Spinal cord (tissue), 10 donors: Measurements from ENCODE around the gene NUP160. TPM values are rescaled to one million over a fixed set of nuclear protein-coding genes. Genes with fewer than 3 reads are reported as not detected.
A peak's percentile ranks its signal among the peaks of the same experiment; 100 is the strongest.
"Not testable (repeated sequence)": the region's sequence is repeated elsewhere in the genome, so short reads cannot be mapped to it uniquely, and the experiment has no call there.

Source experiments
- DNase-seq, 6 donors: peaks; one replicate each; pipeline versions ENCODE4 v3.0.0 to v3.0.0-alpha.2; 2013 to 2015; ENCODE audit warnings: low spot score in 6 of 6, low read depth in 4 of 6
- H3K27ac ChIP-seq: one replicate; pipeline ENCODE4 v1.5.1; 2013; ENCODE audit warnings: low read depth, low read length, control low read depth
- H3K27me3 ChIP-seq: one replicate; pipeline ENCODE4 v1.6.1; 2013; ENCODE audit warnings: low read length; ENCODE audit not compliant: control insufficient read depth, insufficient read depth
- H3K36me3 ChIP-seq: one replicate; pipeline ENCODE4 v1.6.1; 2013; ENCODE audit warnings: low read length; ENCODE audit not compliant: control insufficient read depth, insufficient read depth
- H3K4me1 ChIP-seq: one replicate; pipeline ENCODE4 v1.6.1; 2013; ENCODE audit warnings: low read length; ENCODE audit not compliant: control insufficient read depth, insufficient read depth
- H3K4me3 ChIP-seq: one replicate; pipeline ENCODE4 v1.5.1; 2013; ENCODE audit warnings: low read depth, low read length, control low read depth
- H3K9me3 ChIP-seq: one replicate; pipeline ENCODE4 v1.6.1; 2013; ENCODE audit warnings: low read length; ENCODE audit not compliant: control insufficient read depth, insufficient read depth
- WGBS: methylation state at CpG from one replicate; pipeline ENCODE4 v1.1.5; 2013; ENCODE audit warnings: missing lambda C conversion rate; ENCODE audit not compliant: insufficient coverage; 5-methylcytosine and 5-hydroxymethylcytosine counted together
- polyA plus RNA-seq, 2 donors: library from polyadenylated mRNA; unstranded; fragments of 120-200 nt; gene quantifications; one replicate each; pipeline ENCODE4 v1.2.1, GENCODE V29; 2013; ENCODE audit not compliant: insufficient read length in 2 of 2
- total RNA-seq, 2 donors: library from RNA; depleted of rRNA in 1 of 2; stranded (reverse); fragments of 120-200 nt in 1 of 2; fragments of >200 nt in 1 of 2; gene quantifications; one replicate each; pipeline versions ENCODE4 v1.2.3 to v1.2.4, GENCODE V29; 2013 to 2014
- donor health status: healthy.

NUP160 gene
- total and polyA plus RNA-seq, 4 donors = 30.9 to 55.5 (median 44.2) TPM

DNA sequence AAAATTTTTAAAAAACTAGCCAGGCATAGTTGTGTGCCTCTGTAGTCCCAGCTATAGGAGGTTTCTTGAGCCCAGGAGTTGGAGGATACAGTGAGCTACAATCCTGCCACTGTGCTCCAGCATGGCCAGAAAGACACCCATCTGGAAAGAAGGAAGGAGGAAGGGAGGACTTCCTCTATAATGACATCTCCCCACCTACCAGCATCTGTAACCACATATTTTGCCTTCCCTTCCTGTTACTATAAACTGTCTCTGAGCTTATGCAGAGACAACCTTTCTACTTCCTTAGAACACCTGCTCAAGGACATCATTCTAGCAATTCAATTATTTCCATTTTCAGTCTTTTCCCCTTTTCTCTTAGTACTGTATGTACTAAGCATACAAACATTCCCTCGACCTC is 2.2 kb upstream of the NUP160 start:
- WGBS = no CpG with 5 or more reads among the region's 1 CpG

DNA sequence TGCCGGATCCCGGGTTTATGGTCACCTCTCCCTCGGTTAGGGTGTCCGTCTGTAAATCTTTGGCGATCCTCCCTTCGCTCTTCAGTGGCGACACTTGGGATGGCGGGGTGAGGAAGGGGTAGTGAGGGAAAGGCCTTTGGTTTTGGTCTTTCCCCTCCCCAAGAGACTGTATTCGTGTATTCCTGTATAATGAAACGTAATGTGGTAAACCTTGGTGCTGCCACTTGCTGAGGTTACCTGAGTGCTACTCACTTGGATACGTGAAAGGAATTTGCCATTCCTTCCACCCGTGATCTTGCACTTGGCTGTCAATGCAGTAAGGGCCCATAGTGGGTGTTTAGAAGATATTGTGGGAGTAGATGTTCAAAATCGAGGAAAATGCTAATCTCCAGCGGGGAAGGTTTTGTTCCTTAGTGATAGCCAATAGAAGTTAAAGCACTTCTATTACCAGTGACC is 578 bp upstream of the NUP160 start:
- Histone ChIP-seq H3K27ac (peak overlapping the region; percentile 93), H3K4me1 (peaks cover 8% of the 10 kb centered on the region), H3K4me3 (peak overlapping the region; percentile 96), H3K9me3 (no peaks in the 10 kb centered on the region), H3K36me3 (peaks cover 16% of the 10 kb centered on the region), H3K27me3 (no peaks in the 10 kb centered on the region)
- 5% methylated on average over 4 of the region's 14 CpGs for WGBS
- peak in 2 of 6 donors; percentile 12 to 33 for DNase-seq

More for the DNA sequence above, 2.2 kb upstream of the NUP160 start:
- Histone ChIP-seq H3K36me3 (peaks cover 10% of the 10 kb centered on the region), H3K4me1 (peaks cover 8% of the 10 kb centered on the region), H3K27me3 (no peaks in the 10 kb centered on the region), H3K9me3 (no peaks in the 10 kb centered on the region), H3K27ac (no peak overlapping the region), H3K4me3 (no peak overlapping the region)
- no peak for DNase-seq

DNA sequence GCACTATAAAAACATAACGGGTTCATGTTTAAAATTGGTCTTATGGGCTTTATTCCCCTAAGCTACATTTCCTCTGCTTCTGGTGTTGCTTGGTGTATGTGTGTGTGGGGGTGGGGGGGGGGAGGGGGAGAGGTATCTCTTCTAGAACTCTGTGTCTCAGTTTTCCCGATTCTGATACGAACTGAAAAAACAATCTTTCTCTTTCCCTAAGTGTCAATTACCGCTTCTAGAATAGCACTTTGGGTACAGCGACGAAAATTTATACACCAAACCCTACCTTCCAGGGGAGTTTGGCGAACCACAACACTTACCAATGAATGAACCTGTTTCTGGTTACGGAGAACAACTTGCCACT is 636 bp downstream of the NUP160 start:
- peaks cover 8% of the 10 kb centered on the region for H3K4me1 ChIP-seq
- no peak for DNase-seq
- H3K27me3 ChIP-seq = no peaks in the 10 kb centered on the region

DNA sequence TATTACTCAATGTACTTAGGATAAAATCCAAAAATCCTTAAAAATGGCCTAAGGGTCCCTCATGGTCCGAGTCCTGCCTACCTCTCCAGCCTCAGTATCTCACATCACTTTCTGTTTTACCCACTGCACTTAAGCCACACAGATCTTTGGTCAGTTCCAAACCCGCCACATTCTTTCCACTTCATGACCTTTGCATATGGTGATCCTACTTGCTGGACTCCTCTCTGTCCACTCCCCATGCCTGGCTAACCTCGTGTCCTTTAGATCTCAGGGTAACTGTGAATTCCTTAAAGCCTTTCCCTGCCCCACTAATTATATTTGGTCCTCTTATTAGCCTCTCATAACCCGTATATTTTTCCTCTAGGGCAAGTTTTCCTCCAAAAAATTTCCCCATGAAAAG is 1.2 kb downstream of the NUP160 start:
- Histone ChIP-seq H3K27ac (no peak overlapping the region), H3K27me3 (no peaks in the 10 kb centered on the region), H3K4me1 (peaks cover 8% of the 10 kb centered on the region), H3K4me3 (no peak overlapping the region), H3K36me3 (peaks cover 30% of the 10 kb centered on the region), H3K9me3 (no peaks in the 10 kb centered on the region)
- DNase-seq = no peak
- 80% methylated on average over 4 of the region's 4 CpGs for WGBS

More for the DNA sequence above, 636 bp downstream of the NUP160 start:
- H3K9me3 ChIP-seq = no peaks in the 10 kb centered on the region
- peak overlapping the region; percentile 93 for H3K27ac ChIP-seq
- H3K4me3 ChIP-seq = peak overlapping the region; percentile 96
- peaks cover 25% of the 10 kb centered on the region for H3K36me3 ChIP-seq
- 5% methylated on average over 6 of the region's 8 CpGs for WGBS

DNA sequence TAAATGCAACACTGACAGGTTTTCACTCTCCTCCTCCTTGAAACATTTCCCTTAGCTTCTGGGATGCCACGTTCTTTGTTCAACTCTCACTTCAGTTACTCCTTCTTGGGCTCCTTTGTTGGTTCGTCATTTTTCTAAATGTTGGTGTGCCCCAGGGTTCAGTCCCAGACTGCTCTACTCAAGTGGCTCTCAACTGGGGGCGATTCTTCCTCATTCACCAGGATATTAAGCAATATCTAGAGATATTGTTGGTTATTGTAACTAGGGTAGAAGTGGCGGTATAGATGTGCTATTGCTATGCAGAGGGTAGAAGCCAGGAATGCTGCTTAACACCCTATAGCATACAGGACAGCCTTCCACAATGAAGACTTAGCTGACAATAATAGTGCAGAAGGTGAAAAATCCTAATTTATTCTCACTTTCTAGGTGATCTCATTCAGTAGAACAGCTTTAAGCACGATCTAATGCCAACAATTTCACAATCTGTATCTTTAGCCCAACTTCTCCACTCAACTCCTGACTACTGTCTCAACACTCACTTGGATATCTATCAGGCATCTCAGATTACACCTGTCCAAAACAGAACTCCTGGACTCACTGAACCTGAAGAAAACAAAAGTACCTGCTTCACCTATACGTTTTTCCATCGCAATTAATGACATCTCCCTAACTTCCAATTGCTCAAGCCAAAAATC is 4.6 kb downstream of the NUP160 start:
- Histone ChIP-seq H3K27me3 (no peaks in the 10 kb centered on the region), H3K9me3 (no peaks in the 10 kb centered on the region), H3K4me1 (peaks cover 4% of the 10 kb centered on the region), H3K36me3 (peaks cover 45% of the 10 kb centered on the region), H3K27ac (no peak overlapping the region), H3K4me3 (no peak overlapping the region)
- WGBS = 86% methylated on average over 5 of the region's 7 CpGs
- DNase-seq = no peak

DNA sequence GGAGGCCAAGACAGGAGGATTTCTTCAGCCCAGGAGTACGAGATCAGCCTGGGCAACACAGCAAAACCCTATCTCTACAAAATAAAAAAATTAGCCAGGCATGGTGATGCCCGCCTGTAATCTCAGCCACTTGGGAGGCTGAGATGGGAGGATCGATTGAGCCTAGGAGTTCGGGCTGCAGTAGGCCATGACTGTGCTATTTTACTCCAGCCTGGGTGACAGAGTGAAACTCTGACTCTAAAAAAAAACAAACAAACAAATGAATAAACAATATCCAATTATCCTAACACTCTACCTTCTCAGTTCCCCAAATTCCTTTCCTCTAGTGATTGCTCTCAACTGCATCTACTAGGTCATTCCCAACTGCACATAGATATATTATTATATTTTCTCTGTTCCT is 5.4 kb downstream of the NUP160 start:
- Histone ChIP-seq H3K4me3 (no peak overlapping the region), H3K4me1 (peaks cover 4% of the 10 kb centered on the region), H3K36me3 (peaks cover 51% of the 10 kb centered on the region), H3K27me3 (no peaks in the 10 kb centered on the region), H3K27ac (no peak overlapping the region), H3K9me3 (no peaks in the 10 kb centered on the region)
- WGBS = no CpG with 5 or more reads among the region's 4 CpGs
- DNase-seq = no peak

DNA sequence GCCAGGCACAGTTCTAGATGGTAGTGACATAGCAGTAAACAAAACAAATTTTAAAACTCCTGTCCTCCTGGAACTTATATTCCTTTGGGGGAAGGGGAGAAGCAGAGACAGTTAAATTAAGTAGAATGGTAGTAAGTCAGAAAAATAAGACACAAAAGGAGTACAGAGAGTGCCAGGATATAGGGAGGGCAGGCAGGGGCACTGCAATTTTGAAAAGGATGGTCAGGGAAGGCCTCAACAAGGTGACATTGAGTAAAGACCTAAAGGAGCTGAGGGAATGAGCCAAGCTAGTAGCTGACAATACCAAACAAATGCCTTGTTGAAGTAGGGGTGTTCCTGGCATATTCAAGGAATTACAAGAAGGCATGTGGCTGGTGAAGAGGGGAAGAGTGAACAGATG is 10.2 kb downstream of the NUP160 start:
- H3K27ac ChIP-seq = no peak overlapping the region
- H3K36me3 ChIP-seq = peaks cover 54% of the 10 kb centered on the region
- no peak for DNase-seq
- no peaks in the 10 kb centered on the region for H3K27me3 ChIP-seq
- no peaks in the 10 kb centered on the region for H3K9me3 ChIP-seq
- H3K4me1 ChIP-seq = no peaks in the 10 kb centered on the region
- no peak overlapping the region for H3K4me3 ChIP-seq

DNA sequence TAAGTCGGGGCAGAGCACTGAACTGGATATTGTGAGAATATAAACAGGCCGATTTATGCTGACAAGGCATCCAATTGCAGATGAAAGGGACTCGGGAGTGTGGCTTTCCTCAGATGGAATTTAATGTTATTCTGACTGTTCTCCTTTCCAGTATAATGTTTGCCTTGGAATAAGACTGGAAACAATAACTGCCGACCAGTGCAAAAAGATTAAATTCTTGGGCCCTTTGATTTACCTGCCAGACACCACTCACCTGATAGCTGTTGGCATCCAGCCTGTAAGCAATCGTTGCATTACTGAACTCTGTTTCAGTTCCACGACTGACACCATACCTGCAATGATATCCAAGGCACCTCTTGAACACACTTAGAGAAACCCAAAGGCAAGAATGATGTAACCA is 10.9 kb downstream of the NUP160 start:
- WGBS = 93% methylated on average over 5 of the region's 6 CpGs
- no peak for DNase-seq
- no peak overlapping the region for H3K27ac ChIP-seq
- H3K27me3 ChIP-seq = no peaks in the 10 kb centered on the region
- no peaks in the 10 kb centered on the region for H3K9me3 ChIP-seq
- peaks cover 53% of the 10 kb centered on the region for H3K36me3 ChIP-seq
- no peaks in the 10 kb centered on the region for H3K4me1 ChIP-seq
- no peak overlapping the region for H3K4me3 ChIP-seq

DNA sequence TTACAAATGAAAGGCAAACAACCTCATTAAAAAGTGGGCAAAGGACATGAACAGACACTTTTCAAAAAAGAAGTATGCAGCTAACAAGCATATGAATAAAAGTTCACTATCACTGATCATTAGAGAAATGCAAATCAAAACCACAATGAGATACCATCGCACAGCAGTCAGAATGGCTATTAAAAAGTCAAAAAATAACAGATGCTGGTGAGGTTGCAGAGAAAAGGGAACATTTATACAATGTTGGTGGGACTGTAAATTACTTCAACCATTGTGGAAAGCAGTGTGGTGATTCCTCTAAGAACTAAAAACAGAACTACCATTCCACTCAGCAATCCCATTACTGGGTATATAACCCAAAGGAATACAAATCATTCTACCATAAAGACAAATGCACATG is 18.1 kb downstream of the NUP160 start:
- H3K27ac ChIP-seq, DNase-seq, H3K4me1 ChIP-seq, H3K27me3 ChIP-seq, H3K9me3 ChIP-seq, H3K4me3 ChIP-seq: not testable (repeated sequence)
- WGBS = no CpG with 5 or more reads among the region's 1 CpG
- peaks cover 29% of the 10 kb centered on the region for H3K36me3 ChIP-seq

DNA sequence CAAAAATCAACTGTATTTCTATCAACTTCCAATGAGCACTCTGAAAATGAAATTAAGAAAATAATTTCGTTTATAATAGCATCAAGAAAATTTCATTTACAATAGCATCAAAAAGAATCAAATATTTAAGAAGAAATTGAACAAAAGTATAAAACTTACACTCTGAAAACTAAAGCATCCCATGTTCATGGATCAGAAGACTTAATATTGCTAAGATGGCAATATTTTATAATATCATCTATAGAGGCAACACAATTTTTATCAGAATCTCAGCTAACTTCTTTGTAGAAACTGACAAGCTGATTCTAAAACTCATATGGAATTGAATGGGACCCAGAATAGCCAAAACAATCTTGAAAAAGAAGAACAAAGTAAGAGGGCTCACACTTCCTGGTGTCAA is 19.9 kb downstream of the NUP160 start:
- no peaks in the 10 kb centered on the region for H3K9me3 ChIP-seq
- no peak for DNase-seq
- no CpG with 5 or more reads among the region's 1 CpG for WGBS
- H3K36me3 ChIP-seq = peaks cover 23% of the 10 kb centered on the region
- no peaks in the 10 kb centered on the region for H3K4me1 ChIP-seq
- H3K27me3 ChIP-seq = no peaks in the 10 kb centered on the region
- H3K27ac ChIP-seq = no peak overlapping the region
- H3K4me3 ChIP-seq = no peak overlapping the region
